Activated T-helper 1 cell treated with Interleukin-2 at 50 U/mL for 16 hours (primary cell): ENCODE data around the gene ZNF839.
"Not testable (repeated sequence)": the region's sequence is repeated elsewhere in the genome, so short reads cannot be mapped to it uniquely, and the experiment has no call there.

Source experiments
- DNase-seq: peaks from one replicate; pipeline ENCODE4 v3.0.0-alpha.2; 2020; ENCODE audit warnings: low read depth

The ZNF839 gene

GRCh38 chr14:102314242-102315011, 5.1 kb upstream of the ZNF839 start:
- DNase-seq, result peak; percentile 66

GRCh38 chr14:102315121-102315520, 4.4 kb upstream of the ZNF839 start:
- no peak for DNase-seq

GRCh38 chr14:102316338-102316742, 3.2 kb upstream of the ZNF839 start:
- DNase-seq, result no peak

- DNase-seq, result peak; percentile 96
Observed at GRCh38 chr14:102316743-102317563, 2.6 kb upstream of the ZNF839 start.

- DNase-seq, result no peak
Observed at GRCh38 chr14:102317564-102318248, 1.8 kb upstream of the ZNF839 start.

- no peak for DNase-seq
Observed at GRCh38 chr14:102318781-102319276, 717 bp upstream of the ZNF839 start.

GRCh38 chr14:102320033-102320660, 601 bp downstream of the ZNF839 start:
- DNase-seq, result peak; percentile 23

GRCh38 chr14:102320671-102321455, 1.3 kb downstream of the ZNF839 start:
- no peak for DNase-seq

GRCh38 chr14:102321456-102322422, 2.2 kb downstream of the ZNF839 start:
- no peak for DNase-seq

GRCh38 chr14:102323102-102323501, 3.6 kb downstream of the ZNF839 start:
- DNase-seq, result no peak

- no peak for DNase-seq
Observed at GRCh38 chr14:102325791-102326345, 6.3 kb downstream of the ZNF839 start.

- no peak for DNase-seq
Observed at GRCh38 chr14:102326583-102326982, 7.0 kb downstream of the ZNF839 start.

- not testable (repeated sequence) for DNase-seq
Observed at GRCh38 chr14:102329381-102329780, 9.8 kb downstream of the ZNF839 start.

- DNase-seq, result no peak
Observed at GRCh38 chr14:102330806-102331205, 11.3 kb downstream of the ZNF839 start.

- DNase-seq, result no peak
Observed at GRCh38 chr14:102333390-102333789, 13.8 kb downstream of the ZNF839 start.

GRCh38 chr14:102333795-102334705, 14.5 kb downstream of the ZNF839 start:
- DNase-seq, result no peak

- DNase-seq, result no peak
Observed at GRCh38 chr14:102335163-102335562, 15.6 kb downstream of the ZNF839 start.

GRCh38 chr14:102338724-102339123, 19.2 kb downstream of the ZNF839 start:
- no peak for DNase-seq

- no peak for DNase-seq
Observed at GRCh38 chr14:102341566-102341965, 22.0 kb downstream of the ZNF839 start.
